Activated T-helper 1 cell treated with anti-CD3 and anti-CD28 coated beads, Interleukin-12 subunit alpha, Interleukin-12 subunit beta, Interleukin-2, Interleukin-4 antibody, amounts not matched to agents 30 ng/mL and 10 ng/mL and 1 ng/mL, durations not matched to agents 14 hours and 24 hours and 36 hours (primary cell): ENCODE results near the gene P3H4. TPM values are rescaled to one million over a fixed set of nuclear protein-coding genes. Genes with fewer than 3 reads are reported as not detected.
"Not testable (repeated sequence)": the region's sequence is repeated elsewhere in the genome, so short reads cannot be mapped to it uniquely, and the experiment has no call there.

Source experiments
- DNase-seq: peaks from one replicate; pipeline ENCODE4 v3.0.0; 2021; ENCODE audit warnings: low spot score
- H3K27ac Mint-ChIP-seq: one replicate; pipeline ENCODE4 v1.8.0; 2021; ENCODE audit warnings: mild to moderate bottlenecking, mixed read lengths
- H3K27me3 Mint-ChIP-seq: one replicate; pipeline ENCODE4 v1.8.0; 2022; ENCODE audit warnings: mild to moderate bottlenecking, moderate library complexity, mixed read lengths; ENCODE audit not compliant: insufficient read depth
- H3K36me3 Mint-ChIP-seq: one replicate; pipeline ENCODE4 v1.8.0; 2021; ENCODE audit warnings: low read depth, mixed read lengths
- H3K4me1 Mint-ChIP-seq: one replicate; pipeline ENCODE4 v1.8.0; 2021; ENCODE audit warnings: low read depth, mixed read lengths
- H3K4me3 Mint-ChIP-seq: one replicate; pipeline ENCODE4 v1.8.0; 2021; ENCODE audit warnings: mild to moderate bottlenecking, moderate library complexity, mixed read lengths
- H3K9me3 Mint-ChIP-seq: one replicate; pipeline ENCODE4 v1.8.0; 2021; ENCODE audit warnings: mixed read lengths
- intact Hi-C: fragments of 100-400 bp; cut with micrococcal nuclease; formaldehyde crosslinking; loops from one replicate; pipeline ENCODE4 v1.15.1; 2024
- total RNA-seq: library from RNA; stranded (reverse); gene quantifications from 2 replicates; pipeline ENCODE4 v1.2.3, GENCODE V29; 2022

P3H4 gene, protein sequence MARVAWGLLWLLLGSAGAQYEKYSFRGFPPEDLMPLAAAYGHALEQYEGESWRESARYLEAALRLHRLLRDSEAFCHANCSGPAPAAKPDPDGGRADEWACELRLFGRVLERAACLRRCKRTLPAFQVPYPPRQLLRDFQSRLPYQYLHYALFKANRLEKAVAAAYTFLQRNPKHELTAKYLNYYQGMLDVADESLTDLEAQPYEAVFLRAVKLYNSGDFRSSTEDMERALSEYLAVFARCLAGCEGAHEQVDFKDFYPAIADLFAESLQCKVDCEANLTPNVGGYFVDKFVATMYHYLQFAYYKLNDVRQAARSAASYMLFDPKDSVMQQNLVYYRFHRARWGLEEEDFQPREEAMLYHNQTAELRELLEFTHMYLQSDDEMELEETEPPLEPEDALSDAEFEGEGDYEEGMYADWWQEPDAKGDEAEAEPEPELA
- 4.1 and 5.0 TPM in 2 replicates for total RNA-seq

DNA sequence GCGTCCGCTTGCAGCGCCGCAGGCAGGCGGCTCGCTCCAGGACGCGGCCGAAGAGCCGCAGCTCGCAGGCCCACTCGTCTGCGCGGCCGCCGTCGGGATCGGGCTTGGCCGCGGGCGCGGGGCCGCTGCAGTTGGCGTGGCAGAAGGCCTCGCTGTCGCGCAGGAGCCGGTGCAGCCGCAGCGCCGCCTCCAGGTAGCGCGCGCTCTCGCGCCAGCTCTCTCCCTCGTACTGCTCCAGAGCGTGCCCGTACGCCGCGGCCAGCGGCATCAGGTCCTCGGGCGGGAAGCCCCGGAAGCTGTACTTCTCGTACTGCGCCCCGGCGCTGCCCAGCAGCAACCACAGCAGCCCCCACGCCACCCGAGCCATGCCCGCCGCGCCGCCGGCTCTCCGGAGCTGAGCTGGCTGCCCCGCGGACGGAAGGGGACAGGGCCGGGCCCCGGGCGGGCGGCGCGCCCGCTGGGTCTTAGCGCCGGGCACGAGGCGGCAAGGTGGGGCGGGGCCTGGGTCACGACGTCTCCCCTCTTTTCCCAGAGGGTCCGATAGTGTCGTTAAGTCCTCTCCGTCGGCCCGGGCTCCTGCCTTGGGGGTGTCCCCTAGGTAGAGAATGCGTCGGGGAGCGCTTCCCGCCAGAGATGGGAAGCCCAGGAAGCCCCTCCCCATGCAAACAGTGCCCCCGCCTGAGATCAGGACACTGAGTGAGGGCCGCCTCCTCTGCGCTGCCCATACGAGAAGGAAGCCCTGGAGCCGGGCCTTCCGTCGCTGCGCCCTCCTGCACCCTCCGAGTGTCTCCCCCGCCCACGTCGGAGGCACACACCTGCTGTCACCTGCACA is at the start of gene P3H4:
TSS of gene P3H4 (minus strand) at position 401 of the 832 bp plus-strand sequence. CDS start at position 367, 34 bp downstream.
- Mint-ChIP-seq H3K4me3 (peak within 1 kb of the TSS; percentile 90), H3K27me3 (peaks cover 30% of the 10 kb centered on the region), H3K27ac (peak within 1 kb of the TSS; percentile 86), H3K4me1 (peaks cover 14% of the 10 kb centered on the region), H3K36me3 (peaks cover 1% of the 10 kb centered on the region), H3K9me3 (no peaks in the 10 kb centered on the region)
- intact Hi-C loops, result loop anchor here (2.0 to 10.0 kb wide), 2 partner anchors 25 to 53 kb away; partner anchors contain the start of genes JUP and KLHL11
- peak; percentile 70 for DNase-seq

GRCh38 chr17:41860254-41860931 is 48.6 kb upstream of the P3H4 start:
- H3K27me3 Mint-ChIP-seq, result no peaks in the 10 kb centered on the region
- peaks cover 11% of the 10 kb centered on the region for H3K4me1 Mint-ChIP-seq
- no peaks in the 10 kb centered on the region for H3K9me3 Mint-ChIP-seq
- peaks cover 2% of the 10 kb centered on the region for H3K36me3 Mint-ChIP-seq
- intact Hi-C loops, result loop anchor here (10.0 kb wide), 1 partner anchor 46 kb away; the partner anchor contains the start of genes FKBP10 and P3H4
- no peak for DNase-seq
- H3K4me3 Mint-ChIP-seq, result no peak overlapping the region
- H3K27ac Mint-ChIP-seq, result no peak overlapping the region

DNA sequence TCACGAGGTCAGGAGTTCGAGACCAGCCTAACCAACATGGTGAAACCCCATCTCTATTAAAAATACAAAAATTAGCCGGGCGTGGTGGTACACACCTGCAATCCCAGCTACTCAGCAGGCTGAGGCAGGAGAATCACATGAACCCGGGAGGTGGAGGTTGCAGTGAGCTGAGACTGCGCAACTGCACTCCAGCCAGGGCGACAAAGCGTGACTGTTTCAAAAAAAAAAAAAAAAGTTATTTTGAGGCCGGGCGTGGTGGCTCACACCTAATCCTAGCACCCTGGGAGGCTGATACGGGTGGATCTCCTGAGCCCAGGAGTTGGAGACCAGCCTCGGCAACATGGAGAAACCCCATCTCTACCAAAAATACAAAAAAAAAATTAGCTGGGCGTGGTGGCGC is 39.6 kb upstream of the P3H4 start:
- H3K27ac Mint-ChIP-seq, H3K4me3 Mint-ChIP-seq, H3K27me3 Mint-ChIP-seq, intact Hi-C loops, DNase-seq, H3K4me1 Mint-ChIP-seq, H3K9me3 Mint-ChIP-seq: not testable (repeated sequence)
- peaks cover 20% of the 10 kb centered on the region for H3K36me3 Mint-ChIP-seq

DNA sequence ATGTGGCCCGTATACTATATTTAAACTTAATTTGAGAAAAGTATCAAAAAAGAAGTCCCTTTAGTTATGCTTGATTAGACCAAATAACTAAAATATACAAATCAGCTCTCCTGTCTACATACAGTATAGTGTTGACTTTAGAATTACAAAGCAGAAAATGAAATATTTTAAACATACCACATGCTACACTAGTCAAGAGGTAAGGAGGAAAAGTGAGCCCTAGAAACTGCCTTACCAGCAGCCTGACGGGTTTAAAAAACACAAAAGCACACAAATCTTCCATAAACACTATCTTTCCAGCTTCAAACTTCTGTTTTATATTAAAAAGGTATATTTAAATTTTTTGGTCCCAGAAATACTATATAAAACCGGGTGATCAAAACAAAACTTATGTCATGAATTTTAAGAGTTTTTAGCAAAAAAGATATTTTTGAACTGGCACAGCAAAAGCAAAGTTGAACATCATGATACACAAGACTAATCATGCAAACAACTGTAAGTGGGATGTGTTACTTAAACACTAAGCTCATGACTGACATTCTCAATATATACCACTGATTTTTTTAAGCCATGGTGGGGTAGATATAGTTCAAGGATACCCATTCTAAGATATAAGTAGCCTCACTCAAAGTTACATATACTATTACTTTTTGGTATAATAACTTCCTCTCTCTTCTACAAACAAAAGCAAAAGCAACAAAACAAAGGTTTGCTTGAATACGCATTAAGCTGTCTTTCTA is 37.7 kb upstream of the P3H4 start:
- Mint-ChIP-seq H3K27ac (no peak overlapping the region), H3K36me3 (peaks cover 17% of the 10 kb centered on the region), H3K4me1 (peaks cover 9% of the 10 kb centered on the region), H3K4me3 (no peak overlapping the region), H3K27me3 (no peaks in the 10 kb centered on the region), H3K9me3 (no peaks in the 10 kb centered on the region)
- DNase-seq, result no peak
- intact Hi-C loops, result no loop called here

- Mint-ChIP-seq H3K27ac (no peak overlapping the region), H3K27me3 (no peaks in the 10 kb centered on the region), H3K4me1 (peaks cover 9% of the 10 kb centered on the region), H3K9me3 (no peaks in the 10 kb centered on the region), H3K36me3 (peaks cover 13% of the 10 kb centered on the region), H3K4me3 (no peak overlapping the region)
- no peak for DNase-seq
- intact Hi-C loops, result no loop called here
Measured at GRCh38 chr17:41848788-41849187, 37.0 kb upstream of the P3H4 start.

GRCh38 chr17:41844971-41845370 is 33.2 kb upstream of the P3H4 start:
- Mint-ChIP-seq H3K27me3 (no peaks in the 10 kb centered on the region), H3K4me1 (no peaks in the 10 kb centered on the region), H3K36me3 (peaks cover 5% of the 10 kb centered on the region), H3K27ac (no peak overlapping the region), H3K9me3 (no peaks in the 10 kb centered on the region), H3K4me3 (no peak overlapping the region)
- intact Hi-C loops, result no loop called here
- no peak for DNase-seq

GRCh38 chr17:41840781-41841180 is 29.0 kb upstream of the P3H4 start:
- H3K27me3 Mint-ChIP-seq, intact Hi-C loops, H3K4me1 Mint-ChIP-seq, H3K9me3 Mint-ChIP-seq, DNase-seq, H3K4me3 Mint-ChIP-seq, H3K36me3 Mint-ChIP-seq, H3K27ac Mint-ChIP-seq: not testable (repeated sequence)

GRCh38 chr17:41839448-41839847 is 27.7 kb upstream of the P3H4 start:
- H3K4me1 Mint-ChIP-seq, result peaks cover 11% of the 10 kb centered on the region
- H3K27ac Mint-ChIP-seq, DNase-seq, H3K4me3 Mint-ChIP-seq, intact Hi-C loops, H3K27me3 Mint-ChIP-seq, H3K9me3 Mint-ChIP-seq, H3K36me3 Mint-ChIP-seq: not testable (repeated sequence)

DNA sequence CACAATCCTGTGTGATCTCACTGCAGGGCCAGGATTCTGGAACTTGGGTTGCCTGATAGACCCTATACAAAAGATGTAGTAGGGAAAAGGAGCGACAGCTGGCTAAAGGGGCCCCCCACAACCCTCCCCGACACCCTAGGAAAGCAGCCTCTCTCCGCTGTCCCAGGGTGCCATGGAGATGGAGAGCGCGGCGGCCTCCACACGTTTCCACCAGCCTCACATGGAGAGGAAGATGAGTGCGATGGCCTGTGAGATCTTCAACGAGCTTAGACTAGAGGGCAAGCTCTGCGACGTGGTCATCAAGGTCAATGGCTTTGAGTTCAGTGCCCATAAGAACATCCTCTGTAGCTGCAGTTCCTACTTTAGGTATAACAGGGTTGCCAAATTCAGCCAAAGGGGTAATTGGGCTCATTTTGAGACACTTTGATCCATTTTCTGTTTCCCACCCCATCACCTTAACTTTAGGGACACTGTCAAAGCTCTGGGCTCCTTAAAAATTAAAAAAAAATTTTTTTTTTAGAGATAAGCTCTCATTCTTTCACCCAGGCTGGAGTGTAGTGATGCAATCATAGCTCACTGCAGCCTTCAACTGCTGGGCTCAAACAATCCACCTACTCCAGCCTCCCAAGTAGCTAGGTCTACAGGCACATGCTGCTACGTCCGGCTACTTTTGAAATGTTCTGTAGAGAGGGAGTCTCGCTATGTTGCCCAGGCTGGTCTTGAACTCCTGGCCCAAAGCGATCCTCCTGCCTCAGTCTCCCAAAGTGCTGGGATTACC is 26.2 kb upstream of the P3H4 start, which contains the start of gene KLHL10:
TSS of gene KLHL10 (plus strand) at position 65 of the 778 bp plus-strand sequence. CDS start at position 173, 108 bp downstream.
- Mint-ChIP-seq H3K27me3 (peaks cover 4% of the 10 kb centered on the region), H3K4me1 (peaks cover 11% of the 10 kb centered on the region), H3K27ac (no peak within 1 kb of the TSS), H3K36me3 (peaks cover 7% of the 10 kb centered on the region), H3K9me3 (no peaks in the 10 kb centered on the region), H3K4me3 (peak within 1 kb of the TSS; percentile 69)
- DNase-seq, result no peak
- intact Hi-C loops, result no loop called here

GRCh38 chr17:41836550-41837196 is 24.9 kb upstream of the P3H4 start:
- H3K27ac Mint-ChIP-seq, result peak overlapping the region; percentile 4
- H3K9me3 Mint-ChIP-seq, result no peaks in the 10 kb centered on the region
- peaks cover 9% of the 10 kb centered on the region for H3K36me3 Mint-ChIP-seq
- intact Hi-C loops, result loop anchor here (1.0 kb wide), 1 partner anchor 29 kb away; the partner anchor contains the start of gene KLHL11
- no peak for DNase-seq
- H3K4me3 Mint-ChIP-seq, result peak overlapping the region; percentile 69
- H3K4me1 Mint-ChIP-seq, result peaks cover 11% of the 10 kb centered on the region
- H3K27me3 Mint-ChIP-seq, result peaks cover 4% of the 10 kb centered on the region
